HG03135 (cell line): ENCODE results near the gene TCEAL9.
"Not testable (repeated sequence)": the region's sequence is repeated elsewhere in the genome, so short reads cannot be mapped to it uniquely, and the experiment has no call there.

ENCODE experiments used
- ATAC-seq: cut with Tn5 transposase; IDR thresholded peaks from one replicate; pipeline ENCODE4 v1.9.1; 2021; ENCODE audit warnings: mild to moderate bottlenecking, moderate library complexity; ENCODE audit not compliant: unreplicated experiment

The TCEAL9 gene

DNA sequence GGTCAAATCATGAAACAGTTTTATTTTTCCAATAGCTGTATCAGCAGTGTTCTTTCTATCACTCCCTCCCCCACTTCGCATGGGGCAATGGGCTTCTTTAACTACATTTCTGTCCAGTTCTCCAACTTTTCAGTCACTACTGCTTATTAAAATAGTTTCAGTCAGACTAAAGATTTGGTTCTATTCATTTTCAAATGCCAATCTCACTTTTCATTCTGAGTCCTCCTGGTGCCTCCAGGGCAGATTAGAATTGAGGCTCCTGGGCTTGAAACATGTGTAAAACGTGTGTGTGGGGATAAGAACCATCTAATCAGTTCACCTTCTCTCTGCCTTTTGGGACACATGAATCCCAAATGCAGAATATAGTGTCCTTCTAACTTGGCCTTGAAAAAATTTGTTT lies 16.6 kb downstream of the TCEAL9 start:
- ATAC-seq: no peak

GRCh38 chrX:103373581-103373980 lies 17.3 kb downstream of the TCEAL9 start:
- ATAC-seq: no peak

DNA sequence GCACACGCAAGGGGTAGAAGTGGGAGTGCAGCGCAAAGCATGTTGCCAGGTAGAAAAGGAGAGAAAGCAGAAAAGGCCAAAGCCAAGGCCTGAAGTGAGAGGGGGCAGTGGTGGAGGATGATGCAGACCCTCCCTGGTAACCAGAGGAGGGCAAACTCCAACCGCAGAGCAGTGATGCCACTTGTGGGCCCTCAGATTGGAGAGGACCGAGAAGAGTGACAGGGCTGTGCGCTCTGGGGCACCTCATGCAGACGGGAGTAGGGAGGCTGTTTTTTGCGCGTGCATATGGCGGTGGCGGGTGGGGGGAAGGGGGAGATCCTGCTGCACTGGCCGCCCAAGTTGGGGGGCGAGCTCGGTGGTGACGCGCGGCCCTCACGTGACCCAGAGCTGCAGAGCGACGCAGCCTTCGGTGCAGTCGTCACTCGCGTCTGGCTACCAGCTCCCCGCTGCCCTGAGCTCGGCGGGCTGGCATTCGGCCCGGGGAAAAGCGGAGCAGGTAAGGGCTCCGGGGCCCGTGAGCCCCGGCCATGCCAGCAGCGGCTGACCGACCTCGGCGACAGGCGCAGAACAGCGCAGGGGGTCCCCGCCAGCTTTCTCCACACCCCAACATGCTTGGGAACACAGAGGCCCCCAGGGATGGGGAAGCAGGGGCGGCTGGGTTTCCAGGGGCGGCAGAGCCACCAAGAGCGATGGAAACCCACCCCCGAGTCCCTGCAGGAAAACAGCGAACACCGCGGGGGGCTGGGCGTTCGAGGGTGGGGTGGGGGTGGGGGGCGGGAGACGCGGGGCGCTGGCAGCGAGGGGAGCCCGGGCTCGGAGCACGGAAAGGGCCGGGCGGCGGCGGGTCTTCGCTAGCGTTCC lies 20.0 kb downstream of the TCEAL9 start, which contains the start of gene BEX3:
Gene BEX3, plus strand, starts transcription at position 421 of the 861 bp plus-strand sequence. CDS start 984 bp downstream, outside the sequence.
- no peak for ATAC-seq

- no peak for ATAC-seq
Observed at GRCh38 chrX:103376979-103377324, 20.6 kb downstream of the TCEAL9 start.

DNA sequence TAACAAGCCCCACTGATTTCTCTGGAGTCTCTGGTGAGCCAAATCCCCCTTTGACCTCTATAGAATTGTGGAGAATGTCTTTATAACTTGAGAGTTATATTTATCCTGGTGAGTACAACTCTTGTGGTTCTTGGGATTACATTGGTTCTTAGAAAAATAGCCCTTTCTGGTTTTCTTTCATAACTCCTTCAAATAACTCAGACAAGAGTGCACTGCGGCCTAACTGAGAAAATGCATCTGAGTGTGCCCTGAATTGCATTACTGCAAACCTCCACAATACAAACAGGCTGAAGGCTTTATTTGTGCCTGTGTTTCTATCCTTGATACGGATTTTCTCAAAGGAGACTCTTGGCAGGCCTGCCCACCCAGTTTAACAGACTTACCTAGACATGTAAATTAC lies 22.7 kb downstream of the TCEAL9 start:
- ATAC-seq: no peak

GRCh38 chrX:103382877-103383276 lies 26.6 kb downstream of the TCEAL9 start:
- no peak for ATAC-seq

GRCh38 chrX:103384672-103385071 lies 28.4 kb downstream of the TCEAL9 start:
- no peak for ATAC-seq

GRCh38 chrX:103385283-103385830 lies 29.1 kb downstream of the TCEAL9 start:
- ATAC-seq: not testable (repeated sequence)

DNA sequence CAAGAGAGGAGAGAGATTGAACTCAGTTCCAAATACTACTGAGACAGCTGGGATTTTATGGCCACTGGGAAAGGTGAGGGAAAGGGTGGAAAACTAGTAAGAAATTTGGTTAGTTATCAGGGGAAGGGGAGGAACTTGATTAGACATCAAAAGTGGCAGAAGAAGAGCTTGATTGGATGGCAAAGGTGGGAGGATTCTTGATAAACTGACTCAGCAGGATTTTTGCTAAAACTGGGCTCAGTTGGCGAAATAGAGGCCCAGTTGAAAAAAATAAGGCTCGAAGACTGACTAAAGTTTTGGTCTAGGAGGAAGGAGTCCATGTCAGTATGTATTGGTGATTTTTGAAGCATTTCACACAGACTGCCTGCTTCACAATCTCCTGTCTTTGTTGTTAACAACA lies 30.0 kb downstream of the TCEAL9 start:
- ATAC-seq: no peak

DNA sequence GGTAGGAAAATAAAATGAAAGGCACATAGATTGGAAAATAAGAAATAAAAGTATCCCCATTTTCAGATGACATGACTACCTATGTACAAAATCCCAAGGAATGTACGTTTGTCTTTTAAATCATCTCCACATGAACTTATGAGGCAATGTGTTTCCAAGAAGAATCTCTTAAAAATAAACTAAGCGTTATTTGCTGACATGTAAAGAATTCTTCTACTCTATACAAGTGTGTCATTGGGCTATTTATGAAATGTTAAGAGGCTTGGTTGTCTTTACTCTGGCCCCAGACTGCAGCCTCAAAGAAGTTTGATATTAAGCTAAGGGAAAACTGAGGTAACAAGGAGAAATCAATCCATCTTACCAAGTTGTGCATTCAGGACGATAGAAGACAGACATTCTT lies 37.2 kb downstream of the TCEAL9 start:
- no peak for ATAC-seq

- no peak for ATAC-seq
Observed at GRCh38 chrX:103396186-103396585, 39.9 kb downstream of the TCEAL9 start.

DNA sequence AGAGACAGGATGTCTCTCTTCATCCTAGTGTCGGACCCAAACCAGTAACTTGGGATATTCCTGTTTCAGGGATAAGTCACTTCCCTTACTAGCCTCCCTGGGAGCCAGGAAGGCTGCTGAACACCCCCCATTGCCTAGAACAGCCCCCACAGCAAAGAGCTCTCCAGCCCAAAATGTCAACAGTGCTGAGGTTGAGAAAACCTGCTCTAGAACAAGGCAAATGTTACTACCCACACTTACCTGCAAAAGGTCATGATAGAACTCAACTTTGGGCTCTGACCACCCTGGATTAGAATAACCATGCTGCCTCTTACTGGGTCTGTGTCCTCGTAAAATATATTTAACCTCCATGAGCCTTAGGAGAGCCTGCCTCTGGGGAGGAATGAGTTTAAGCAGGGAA lies 40.4 kb downstream of the TCEAL9 start:
- ATAC-seq: no peak

- no peak for ATAC-seq
Observed at GRCh38 chrX:103397707-103398106, 41.4 kb downstream of the TCEAL9 start.

DNA sequence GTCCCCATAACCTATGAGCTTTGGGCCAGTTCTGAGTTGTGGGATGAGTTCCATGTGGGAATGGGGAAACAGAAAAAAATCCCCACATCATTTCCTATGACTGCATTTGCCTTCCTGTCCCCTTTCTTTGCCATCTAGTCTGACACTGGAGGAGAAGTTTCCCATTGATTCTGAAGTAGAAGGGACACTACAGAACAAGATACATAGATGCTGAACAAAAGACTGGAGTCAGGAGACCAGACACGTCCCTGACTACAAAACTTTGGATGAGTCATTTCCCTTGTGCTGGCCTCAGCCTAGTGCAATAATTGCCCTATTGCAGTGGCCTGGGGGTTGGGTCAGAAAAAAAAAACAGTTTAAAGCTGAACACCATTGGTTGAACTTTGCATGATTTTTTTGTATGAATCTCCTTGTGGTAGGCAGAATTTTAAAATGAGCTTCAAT lies 42.1 kb downstream of the TCEAL9 start:
- ATAC-seq: no peak

GRCh38 chrX:103399744-103400143 lies 43.4 kb downstream of the TCEAL9 start:
- ATAC-seq: no peak

GRCh38 chrX:103400931-103401330 lies 44.6 kb downstream of the TCEAL9 start:
- ATAC-seq: no peak

- peak; percentile 88 for ATAC-seq
Observed at GRCh38 chrX:103404231-103405008, 48.1 kb downstream of the TCEAL9 start.

GRCh38 chrX:103405009-103405333 lies 48.7 kb downstream of the TCEAL9 start:
- peak; percentile 35 for ATAC-seq

DNA sequence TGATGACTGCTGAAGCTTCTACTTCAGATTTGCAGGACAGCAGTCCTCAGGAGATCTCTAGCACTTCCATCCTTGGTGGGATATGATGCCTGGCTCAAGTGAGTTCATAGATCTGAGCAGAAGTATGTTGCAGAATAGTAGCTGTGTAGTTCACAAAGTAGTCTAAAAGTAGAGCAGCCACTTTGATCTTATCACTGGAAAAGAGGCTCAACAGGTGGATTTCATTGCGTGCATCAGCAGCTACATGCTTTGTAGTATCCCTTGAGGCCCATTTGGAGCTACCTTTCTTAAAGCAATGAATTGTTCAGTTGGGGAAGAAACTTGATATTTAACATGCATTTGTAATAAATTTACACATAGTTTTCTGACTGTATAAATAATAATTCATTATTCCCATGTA lies 50.0 kb downstream of the TCEAL9 start:
- ATAC-seq: no peak

- ATAC-seq: no peak
Observed at GRCh38 chrX:103407776-103408175, 51.5 kb downstream of the TCEAL9 start.
